ENCODE data around the gene PCNX2. TPM values are rescaled to one million over a fixed set of nuclear protein-coding genes. Genes with fewer than 3 reads are reported as not detected.

Gene PCNX2
- total RNA-seq, 4 donors from 2014 or later: 5.9 to 21.7 (median 10.3) TPM

DNA sequence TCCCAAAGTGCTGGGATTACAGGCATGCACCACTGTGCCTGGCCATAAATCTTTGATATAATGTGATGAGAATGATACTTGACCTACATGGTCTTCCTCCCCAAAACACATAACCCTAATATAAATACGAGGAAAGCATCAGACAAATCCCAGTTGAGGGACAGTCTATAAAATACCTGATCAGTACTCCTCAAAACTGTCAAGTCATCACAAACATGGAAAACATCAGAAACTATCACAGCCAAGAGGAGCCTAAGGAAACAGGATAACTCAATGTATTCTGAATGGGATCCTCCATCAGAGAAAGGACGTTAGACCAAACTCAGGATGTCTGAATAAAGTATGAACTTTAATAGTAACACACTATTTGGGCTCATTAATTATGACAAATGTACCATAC lies 172.7 kb downstream of the PCNX2 start:
- H3K27me3 ChIP-seq: no peaks in the 10 kb centered on the region
- peaks cover 0 to 11% of the 10 kb centered on the region in 2 donors for H3K36me3 ChIP-seq
- H3K4me3 ChIP-seq: no peak overlapping the region
- ATAC-seq: no peak
- WGBS, 2 donors (ENCODE audit: low coverage in 1 of 2): 98 to 100% methylated on average over 1 to 2 of the region's 2 CpGs
- H3K27ac ChIP-seq: no peak overlapping the region
- TF ChIP-seq EP300 (IDR thresholded peaks at IDR 0.05) (no peak), POLR2AphosphoS5 (IDR thresholded peaks at IDR 0.05) (no peak), POLR2A (IDR thresholded peaks at IDR 0.05) (no peak), CTCF (IDR thresholded peaks at IDR 0.05) (no peak)
- no peaks in the 10 kb centered on the region for H3K4me1 ChIP-seq
- H3K9me3 ChIP-seq: no peaks in the 10 kb centered on the region

GRCh38 chr1:233121947-233122559 lies 173.5 kb downstream of the PCNX2 start:
- Histone ChIP-seq H3K4me3 (no peak overlapping the region), H3K36me3 (peaks cover 0 to 11% of the 10 kb centered on the region in 2 donors), H3K4me1 (no peaks in the 10 kb centered on the region), H3K27me3 (no peaks in the 10 kb centered on the region), H3K9me3 (no peaks in the 10 kb centered on the region), H3K27ac (no peak overlapping the region)
- ATAC-seq: no peak
- 41 to 44% methylated on average over 1 of the region's 1 CpG for WGBS, 2 donors (ENCODE audit: low coverage in 1 of 2)
- TF ChIP-seq POLR2AphosphoS5 (IDR thresholded peaks at IDR 0.05): no peak
- no peak for TF ChIP-seq CTCF (IDR thresholded peaks at IDR 0.05)
- TF ChIP-seq POLR2A (IDR thresholded peaks at IDR 0.05): no peak
- no peak for TF ChIP-seq EP300 (IDR thresholded peaks at IDR 0.05)

DNA sequence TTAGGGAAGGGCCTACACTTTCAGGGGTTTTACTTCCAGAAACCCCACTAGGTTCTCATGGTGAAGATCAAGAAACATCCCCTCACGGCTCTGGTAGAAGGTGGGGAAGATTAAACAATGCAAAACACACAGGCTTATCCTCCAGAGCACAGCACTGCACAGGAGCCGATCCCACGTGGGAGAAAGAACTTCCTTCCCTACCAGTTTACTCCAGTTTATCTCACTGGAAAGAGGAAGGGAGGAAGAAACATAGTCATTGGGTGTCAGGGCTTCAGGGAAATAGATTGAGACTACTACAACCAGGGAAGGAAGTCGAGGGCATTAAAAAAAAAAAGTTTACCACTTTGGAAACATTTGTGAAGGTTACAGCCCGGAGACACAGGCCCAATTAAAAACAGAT lies 180.7 kb downstream of the PCNX2 start:
- H3K4me1 ChIP-seq: peaks cover 0 to 19% (median 0%) of the 10 kb centered on the region in 3 donors
- TF ChIP-seq POLR2A (IDR thresholded peaks at IDR 0.05) (no peak), CTCF (IDR thresholded peaks at IDR 0.05) (no peak), POLR2AphosphoS5 (IDR thresholded peaks at IDR 0.05) (no peak), EP300 (IDR thresholded peaks at IDR 0.05) (no peak)
- H3K27ac ChIP-seq: peak overlapping the region in 1 of 4 donors; percentile 74
- H3K9me3 ChIP-seq: no peaks in the 10 kb centered on the region
- H3K27me3 ChIP-seq: no peaks in the 10 kb centered on the region
- no peaks in the 10 kb centered on the region for H3K36me3 ChIP-seq
- H3K4me3 ChIP-seq: no peak overlapping the region
- WGBS, 2 donors (ENCODE audit: low coverage in 1 of 2): 58 to 67% methylated on average over 3 to 5 of the region's 5 CpGs
- no peak for ATAC-seq

DNA sequence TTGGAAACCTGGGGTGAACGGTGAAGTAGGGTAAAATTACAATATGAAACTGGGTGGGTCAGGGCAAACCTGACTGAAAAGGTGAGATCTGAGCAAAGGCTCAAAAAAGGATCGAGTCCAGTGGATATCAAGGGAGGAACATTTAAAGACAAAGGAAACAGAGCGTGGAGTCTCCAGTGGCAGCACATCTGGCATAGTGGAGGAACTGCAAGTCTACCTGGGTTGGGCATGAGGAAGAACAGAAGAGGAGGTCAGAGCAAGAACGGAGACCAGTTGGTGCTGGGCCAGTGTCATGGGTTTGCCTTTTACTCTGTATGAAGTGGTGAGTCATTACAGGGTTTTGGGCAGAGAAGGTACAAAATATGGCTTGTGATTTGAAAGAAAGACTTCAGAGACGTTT lies 181.4 kb downstream of the PCNX2 start:
- TF ChIP-seq POLR2A (IDR thresholded peaks at IDR 0.05) (no peak), POLR2AphosphoS5 (IDR thresholded peaks at IDR 0.05) (no peak), EP300 (IDR thresholded peaks at IDR 0.05) (no peak), CTCF (IDR thresholded peaks at IDR 0.05) (no peak)
- Histone ChIP-seq H3K36me3 (no peaks in the 10 kb centered on the region), H3K9me3 (no peaks in the 10 kb centered on the region), H3K27ac (peak overlapping the region in 2 of 4 donors; percentile 70 to 74), H3K4me3 (no peak overlapping the region), H3K27me3 (no peaks in the 10 kb centered on the region), H3K4me1 (peaks cover 0 to 19% (median 0%) of the 10 kb centered on the region in 3 donors)
- WGBS, 2 donors (ENCODE audit: low coverage in 1 of 2): 74 to 82% methylated on average over 4 to 5 of the region's 5 CpGs
- no peak for ATAC-seq
